T-helper 17 cell (primary cell): ENCODE measurements around the gene SYAP1. TPM values are rescaled to one million over a fixed set of nuclear protein-coding genes. Genes with fewer than 3 reads are reported as not detected.
"Not testable (repeated sequence)": the region's sequence is repeated elsewhere in the genome, so short reads cannot be mapped to it uniquely, and the experiment has no call there.

Source experiments
- ATAC-seq: fragments of 150-1000 bp; cut with Tn5 transposase; 2 replicates; pipeline ENCODE4 v1.10.0; 2021; ENCODE audit warnings: mild to moderate bottlenecking, moderate library complexity
- DNase-seq, 3 donors: peaks; one replicate each; pipeline versions ENCODE4 v3.0.0 to v3.0.0-alpha.2; 2020 to 2021
- H3K9me3 ChIP-seq: one replicate; pipeline ENCODE4 v1.7.0; 2013; ENCODE audit warnings: low read length, mild to moderate bottlenecking; ENCODE audit not compliant: control insufficient read depth, poor library complexity, severe bottlenecking
- H3K27ac Mint-ChIP-seq: one replicate; pipeline ENCODE4 v1.8.0; 2022; ENCODE audit warnings: mild to moderate bottlenecking, moderate library complexity, mixed read lengths
- H3K27me3 Mint-ChIP-seq: one replicate; pipeline ENCODE4 v1.8.0; 2022; ENCODE audit warnings: mixed read lengths
- H3K36me3 Mint-ChIP-seq: one replicate; pipeline ENCODE4 v1.8.0; 2022; ENCODE audit warnings: low read depth, mixed read lengths
- H3K4me1 Mint-ChIP-seq: one replicate; pipeline ENCODE4 v1.8.0; 2022; ENCODE audit warnings: mild to moderate bottlenecking, mixed read lengths
- H3K4me3 Mint-ChIP-seq: one replicate; pipeline ENCODE4 v1.8.0; 2022; ENCODE audit warnings: mild to moderate bottlenecking, moderate library complexity, mixed read lengths
- total RNA-seq, 4 donors: library from RNA in 2 of 4; stranded (reverse) in 2 of 4; gene quantifications; one replicate each; pipeline ENCODE4 v1.2.3 and lab custom pipeline; 2022 to 2026

SYAP1 gene
- total RNA-seq, 2 donors from 2014 or later: 31.3 to 35.2 TPM

GRCh38 chrX:16771483-16772398 is 52.3 kb downstream of the SYAP1 start:
- Mint-ChIP-seq H3K27me3 (peaks cover 4% of the 10 kb centered on the region), H3K4me1 (no peaks in the 10 kb centered on the region), H3K36me3 (no peaks in the 10 kb centered on the region), H3K27ac (no peak overlapping the region), H3K4me3 (no peak overlapping the region)
- no peaks in the 10 kb centered on the region for H3K9me3 ChIP-seq
- ATAC-seq (no peak), DNase-seq (no peak)

- Mint-ChIP-seq H3K27me3 (peaks cover 4% of the 10 kb centered on the region), H3K36me3 (no peaks in the 10 kb centered on the region), H3K4me1 (no peaks in the 10 kb centered on the region), H3K27ac (no peak overlapping the region), H3K4me3 (no peak overlapping the region)
- H3K9me3 ChIP-seq: no peaks in the 10 kb centered on the region
- DNase-seq: no peak
- ATAC-seq: no peak
These were observed 53.0 kb downstream of the SYAP1 start for GRCh38 chrX:16772460-16772859.

- Mint-ChIP-seq H3K4me3 (no peak overlapping the region), H3K4me1 (no peaks in the 10 kb centered on the region), H3K27me3 (no peaks in the 10 kb centered on the region), H3K27ac (no peak overlapping the region), H3K36me3 (no peaks in the 10 kb centered on the region)
- DNase-seq (no peak), ATAC-seq (no peak)
- no peaks in the 10 kb centered on the region for H3K9me3 ChIP-seq
These were observed 55.3 kb downstream of the SYAP1 start for GRCh38 chrX:16774746-16775145.

GRCh38 chrX:16778545-16778944 is 59.1 kb downstream of the SYAP1 start:
- H3K27me3 Mint-ChIP-seq: no peaks in the 10 kb centered on the region
- no peak for ATAC-seq
- no peaks in the 10 kb centered on the region for H3K36me3 Mint-ChIP-seq
- DNase-seq: no peak
- no peaks in the 10 kb centered on the region for H3K4me1 Mint-ChIP-seq
- H3K9me3 ChIP-seq: no peaks in the 10 kb centered on the region
- no peak overlapping the region for H3K4me3 Mint-ChIP-seq
- H3K27ac Mint-ChIP-seq: no peak overlapping the region

- H3K9me3 ChIP-seq: no peaks in the 10 kb centered on the region
- Mint-ChIP-seq H3K27ac (no peak overlapping the region), H3K27me3 (no peaks in the 10 kb centered on the region), H3K4me1 (no peaks in the 10 kb centered on the region), H3K4me3 (no peak overlapping the region), H3K36me3 (no peaks in the 10 kb centered on the region)
- DNase-seq (no peak), ATAC-seq (no peak)
These were observed 59.6 kb downstream of the SYAP1 start for GRCh38 chrX:16778993-16779392.

- H3K4me3 Mint-ChIP-seq, H3K27ac Mint-ChIP-seq, DNase-seq, H3K27me3 Mint-ChIP-seq, ATAC-seq, H3K4me1 Mint-ChIP-seq, H3K36me3 Mint-ChIP-seq, H3K9me3 ChIP-seq: not testable (repeated sequence)
These were observed 60.4 kb downstream of the SYAP1 start for GRCh38 chrX:16779815-16780214.

- Mint-ChIP-seq H3K27ac (no peak overlapping the region), H3K36me3 (no peaks in the 10 kb centered on the region), H3K27me3 (no peaks in the 10 kb centered on the region), H3K4me3 (no peak overlapping the region), H3K4me1 (peaks cover 7% of the 10 kb centered on the region)
- no peak for DNase-seq
- H3K9me3 ChIP-seq: no peaks in the 10 kb centered on the region
- ATAC-seq: no peak
These were observed 64.0 kb downstream of the SYAP1 start for GRCh38 chrX:16783452-16783851.

- not testable (repeated sequence) for DNase-seq, H3K27me3 Mint-ChIP-seq, H3K4me1 Mint-ChIP-seq, H3K36me3 Mint-ChIP-seq, H3K9me3 ChIP-seq, H3K4me3 Mint-ChIP-seq, ATAC-seq, H3K27ac Mint-ChIP-seq
These were observed 65.0 kb downstream of the SYAP1 start for GRCh38 chrX:16784440-16784839.

- no peaks in the 10 kb centered on the region for H3K36me3 Mint-ChIP-seq
- peaks cover 7% of the 10 kb centered on the region for H3K4me1 Mint-ChIP-seq
- no peaks in the 10 kb centered on the region for H3K27me3 Mint-ChIP-seq
- no peak for ATAC-seq
- DNase-seq: no peak
- no peaks in the 10 kb centered on the region for H3K9me3 ChIP-seq
- peak overlapping the region; percentile 97 for H3K4me3 Mint-ChIP-seq
- H3K27ac Mint-ChIP-seq: peak overlapping the region; percentile 86
These were observed 66.1 kb downstream of the SYAP1 start for GRCh38 chrX:16785247-16786138.

GRCh38 chrX:16786139-16786790 is 66.9 kb downstream of the SYAP1 start, which contains the start of gene TXLNG:
Gene TXLNG, plus strand, starts transcription at chrX:16786466. Its CDS starts 22 bp downstream, at chrX:16786488.
- Mint-ChIP-seq H3K4me3 (peak within 1 kb of the TSS; percentile 97), H3K36me3 (no peaks in the 10 kb centered on the region), H3K4me1 (peaks cover 7% of the 10 kb centered on the region), H3K27me3 (no peaks in the 10 kb centered on the region), H3K27ac (peak within 1 kb of the TSS; percentile 86)
- H3K9me3 ChIP-seq: no peaks in the 10 kb centered on the region
- peak; percentile 95 for ATAC-seq
- peak; percentile 85 to 89 (median 85) for DNase-seq

GRCh38 chrX:16786791-16787735 is 67.7 kb downstream of the SYAP1 start:
- ATAC-seq: peak; percentile 17
- Mint-ChIP-seq H3K4me1 (peaks cover 7% of the 10 kb centered on the region), H3K27me3 (no peaks in the 10 kb centered on the region), H3K27ac (peak overlapping the region; percentile 86), H3K36me3 (no peaks in the 10 kb centered on the region), H3K4me3 (peak overlapping the region; percentile 97)
- no peaks in the 10 kb centered on the region for H3K9me3 ChIP-seq
- DNase-seq: peak; percentile 6 to 28 (median 28)

GRCh38 chrX:16788477-16788876 is 69.1 kb downstream of the SYAP1 start:
- Mint-ChIP-seq H3K4me3 (no peak overlapping the region), H3K27me3 (no peaks in the 10 kb centered on the region)

More at GRCh38 chrX:16788477-16788876, 69.1 kb downstream of the SYAP1 start:
- DNase-seq: no peak
- H3K36me3 Mint-ChIP-seq: no peaks in the 10 kb centered on the region
- no peak overlapping the region for H3K27ac Mint-ChIP-seq
- no peaks in the 10 kb centered on the region for H3K9me3 ChIP-seq
- H3K4me1 Mint-ChIP-seq: peaks cover 7% of the 10 kb centered on the region
- no peak for ATAC-seq
